ENCODE data around the gene AP5Z1. TPM values are rescaled to one million over a fixed set of nuclear protein-coding genes. Genes with fewer than 3 reads are reported as not detected.

AP5Z1 gene
- polyA plus RNA-seq, 1 donor: 20.0 TPM

Other genes with a start within 250 kb of the AP5Z1 start
- gene FOXK1, start 93.3 kb upstream of the AP5Z1 start, polyA plus RNA-seq (ENCODE audit: insufficient read length): 25.6 TPM
- gene PAPOLB, start 86.4 kb downstream of the AP5Z1 start, polyA plus RNA-seq (ENCODE audit: insufficient read length): 0.04 TPM
- 3.7 TPM for gene RADIL, start 108.1 kb downstream of the AP5Z1 start, polyA plus RNA-seq (ENCODE audit: insufficient read length)
- not detected for gene MMD2, start 183.6 kb downstream of the AP5Z1 start, polyA plus RNA-seq (ENCODE audit: insufficient read length)